Fibroblast of pulmonary artery (primary cell): ENCODE results near the gene SLC38A1.

Source experiments
- DNase-seq: peaks from one replicate; pipeline ENCODE4 v3.0.0-alpha.2; 2010; ENCODE audit warnings: low read depth
- H3K4me3 ChIP-seq: replicated peaks from 2 replicates; pipeline ENCODE4 v1.5.1; 2011; ENCODE audit warnings: low read depth, mild to moderate bottlenecking, control low read depth, low read length, moderate library complexity
- CTCF ChIP-seq: IDR thresholded peaks from 2 replicates; pipeline ENCODE4 v1.5.1; 2011; ENCODE audit warnings: mild to moderate bottlenecking, control low read depth, low read length, inconsistent platforms; ENCODE audit errors: missing control alignments

SLC38A1 gene

DNA sequence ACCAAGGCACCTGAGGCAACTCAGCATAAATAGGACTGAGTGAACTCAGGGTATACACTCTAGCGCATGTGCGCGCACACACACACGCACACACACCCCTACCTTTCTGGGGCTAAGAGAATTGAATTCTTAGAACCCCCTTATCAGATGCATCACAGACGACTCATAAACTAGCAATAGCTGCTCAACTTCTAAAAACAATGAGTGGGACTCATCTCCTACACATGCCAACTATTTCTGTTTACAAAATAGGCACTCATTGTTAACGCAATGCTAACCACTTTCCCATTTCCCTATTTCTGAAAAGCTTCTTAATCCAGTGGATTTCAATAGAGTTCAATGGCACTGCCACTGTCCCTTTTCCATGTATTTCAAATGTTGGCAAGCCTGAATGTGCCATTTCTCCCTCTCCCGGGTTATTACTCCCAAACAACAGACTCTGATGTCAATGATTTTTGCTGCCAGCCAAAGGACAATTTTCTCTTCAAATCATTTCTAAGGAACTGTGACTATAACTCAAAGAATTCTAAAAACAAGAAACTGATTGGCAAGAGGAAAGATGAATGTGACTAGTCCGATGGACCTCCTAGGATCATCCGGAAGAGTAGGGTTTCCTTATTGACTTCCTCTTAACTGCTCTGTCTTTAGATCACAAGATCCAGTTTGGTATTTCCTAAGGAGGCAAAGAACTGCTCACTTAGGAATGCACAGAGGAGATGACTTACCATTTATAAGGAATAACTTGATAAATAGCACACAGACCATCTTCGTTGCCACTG is 48.8 kb downstream of the SLC38A1 start:
- H3K4me3 ChIP-seq: no peak overlapping the region
- TF ChIP-seq CTCF: no peak
- DNase-seq: peak; percentile 95

GRCh38 chr12:46219132-46219876 is 49.5 kb downstream of the SLC38A1 start:
- TF ChIP-seq CTCF: no peak
- DNase-seq: no peak
- no peak overlapping the region for H3K4me3 ChIP-seq

GRCh38 chr12:46218322-46219095 is 50.3 kb downstream of the SLC38A1 start:
- no peak for DNase-seq
- no peak for TF ChIP-seq CTCF
- no peak overlapping the region for H3K4me3 ChIP-seq

DNA sequence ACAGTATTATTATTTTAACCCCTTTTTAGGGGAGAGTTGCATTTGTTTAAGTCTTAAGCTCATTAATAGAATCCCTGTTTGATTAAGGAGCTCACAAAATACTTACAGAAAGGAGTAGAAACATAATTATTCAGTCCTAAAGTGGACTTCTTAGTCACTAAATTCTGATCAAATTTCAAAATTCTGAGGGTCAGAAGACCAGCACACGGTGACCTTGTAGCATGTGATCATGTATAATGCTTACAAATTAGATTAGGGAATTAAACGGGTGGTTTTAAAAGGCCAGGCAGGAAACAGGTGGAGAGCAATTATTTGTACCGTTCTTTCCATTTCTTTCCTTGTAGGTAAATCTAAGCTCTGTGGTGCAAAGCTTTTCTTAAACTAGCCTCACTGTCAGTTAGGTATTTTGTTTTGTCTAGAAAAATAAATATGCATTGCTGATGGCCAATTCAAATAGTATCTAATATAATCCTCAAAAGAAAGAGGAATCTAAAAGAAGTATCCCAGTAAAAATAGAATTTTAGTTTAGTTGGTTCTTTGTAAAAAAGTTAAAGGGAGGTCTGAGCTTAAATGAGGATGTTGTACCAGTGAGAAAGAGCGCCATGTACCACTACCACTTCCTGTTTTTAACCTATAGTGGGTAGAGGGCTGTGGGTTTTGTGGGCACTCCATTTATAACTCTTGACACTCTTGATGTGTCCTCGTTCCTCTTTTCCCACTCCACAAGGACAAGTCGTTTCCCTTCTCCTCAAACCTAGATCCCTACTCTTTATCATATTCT is 51.1 kb downstream of the SLC38A1 start:
- no peak overlapping the region for H3K4me3 ChIP-seq
- no peak for TF ChIP-seq CTCF
- DNase-seq: no peak

- H3K4me3 ChIP-seq: no peak overlapping the region
- TF ChIP-seq CTCF: no peak
- DNase-seq: no peak
These were observed 54.0 kb downstream of the SLC38A1 start for GRCh38 chr12:46214668-46215436.
